Pons (tissue), 1 donor: ENCODE measurements around the gene MRPS7.

Experiments used
- DNase-seq: peaks from one replicate; pipeline ENCODE4 v3.0.0-alpha.2; 2016; ENCODE audit warnings: low spot score

MRPS7 gene

GRCh38 chr17:75313941-75314551, 52.4 kb downstream of the MRPS7 start:
- DNase-seq, result peak; percentile 80

GRCh38 chr17:75315541-75316243, 54.0 kb downstream of the MRPS7 start:
- DNase-seq, result no peak
